ENCODE results near the gene MSI1. TPM values are rescaled to one million over a fixed set of nuclear protein-coding genes. Genes with fewer than 3 reads are reported as not detected.

The MSI1 gene
- total RNA-seq, 1 donor from 2014 or later, result 27.6 TPM

- Mint-ChIP-seq H3K36me3 (ENCODE audit: low read depth, unreplicated experiment) (no peaks in the 10 kb centered on the region), H3K27me3 (ENCODE audit: unreplicated experiment) (peaks cover 3% of the 10 kb centered on the region), H3K4me3 (ENCODE audit: unreplicated experiment) (peak overlapping the region; percentile 84), H3K27ac (ENCODE audit: unreplicated experiment) (peak overlapping the region; percentile 81), H3K4me1 (ENCODE audit: unreplicated experiment) (peaks cover 12% of the 10 kb centered on the region), H3K9me3 (ENCODE audit: unreplicated experiment) (no peaks in the 10 kb centered on the region)
- peak; percentile 100 for DNase-seq (ENCODE audit: low spot score)
- peak; percentile 46 for TF ChIP-seq CTCF (IDR thresholded peaks at IDR 0.05; ENCODE audit: unreplicated experiment)
These were observed 51.5 kb downstream of the MSI1 start for GRCh38 chr12:120317224-120318105.

GRCh38 chr12:120316798-120317223 is 52.2 kb downstream of the MSI1 start:
- DNase-seq (ENCODE audit: low spot score), result no peak
- peaks cover 12% of the 10 kb centered on the region for H3K4me1 Mint-ChIP-seq (ENCODE audit: unreplicated experiment)
- TF ChIP-seq CTCF (IDR thresholded peaks at IDR 0.05; ENCODE audit: unreplicated experiment), result no peak
- H3K27me3 Mint-ChIP-seq (ENCODE audit: unreplicated experiment), result peaks cover 3% of the 10 kb centered on the region
- peak overlapping the region; percentile 81 for H3K27ac Mint-ChIP-seq (ENCODE audit: unreplicated experiment)
- peak overlapping the region; percentile 84 for H3K4me3 Mint-ChIP-seq (ENCODE audit: unreplicated experiment)
- H3K9me3 Mint-ChIP-seq (ENCODE audit: unreplicated experiment), result no peaks in the 10 kb centered on the region
- H3K36me3 Mint-ChIP-seq (ENCODE audit: low read depth, unreplicated experiment), result no peaks in the 10 kb centered on the region

- DNase-seq (ENCODE audit: low spot score), result peak; percentile 22
- Mint-ChIP-seq H3K36me3 (ENCODE audit: low read depth, unreplicated experiment) (no peaks in the 10 kb centered on the region), H3K27ac (ENCODE audit: unreplicated experiment) (no peak overlapping the region), H3K9me3 (ENCODE audit: unreplicated experiment) (no peaks in the 10 kb centered on the region), H3K4me3 (ENCODE audit: unreplicated experiment) (no peak overlapping the region), H3K4me1 (ENCODE audit: unreplicated experiment) (peaks cover 12% of the 10 kb centered on the region), H3K27me3 (ENCODE audit: unreplicated experiment) (peaks cover 2% of the 10 kb centered on the region)
- peak; percentile 34 for TF ChIP-seq CTCF (IDR thresholded peaks at IDR 0.05; ENCODE audit: unreplicated experiment)
These were observed 54.7 kb downstream of the MSI1 start for GRCh38 chr12:120314220-120314619.

DNA sequence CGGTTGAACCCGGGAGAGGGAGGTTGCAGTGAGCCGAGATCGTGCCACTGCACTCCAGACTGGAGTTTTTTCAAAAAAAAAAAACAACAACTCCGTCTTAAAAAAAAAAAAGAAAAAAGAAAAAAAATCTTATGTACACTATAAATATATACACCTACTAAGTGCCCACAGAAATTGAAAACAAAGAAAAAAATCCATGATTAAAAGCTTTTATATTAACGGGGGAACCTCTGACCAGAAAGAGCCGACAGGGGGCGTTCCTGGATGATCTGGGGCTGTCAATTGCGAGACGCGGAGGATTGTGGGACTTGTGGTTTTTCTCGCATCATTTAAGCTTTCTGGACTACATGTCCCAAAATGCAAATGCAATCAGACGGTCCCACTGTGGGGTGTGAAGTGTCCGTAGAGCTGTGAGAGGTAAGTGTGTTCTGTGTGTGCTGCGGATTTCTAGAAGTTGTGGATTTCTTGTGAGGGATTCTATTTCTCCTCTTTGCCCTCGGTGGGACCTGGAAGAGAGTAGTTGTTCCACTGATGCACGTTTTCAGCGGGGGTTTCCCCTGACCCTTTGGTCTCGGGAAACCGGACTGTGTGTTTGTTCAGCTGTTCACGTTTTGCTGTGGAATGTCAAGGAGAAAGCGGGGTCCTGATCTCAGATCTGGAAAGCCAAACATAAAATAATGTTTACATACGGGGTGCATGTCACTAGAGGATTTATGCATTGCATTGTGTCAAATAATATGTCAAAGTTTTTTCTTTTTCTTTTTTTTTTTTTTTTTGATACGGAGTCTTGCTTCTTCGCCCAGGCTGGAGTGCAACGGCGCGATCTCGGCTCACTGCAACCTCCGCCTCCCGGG is 66.8 kb downstream of the MSI1 start, which contains the start of gene SIRT4:
TSS of gene SIRT4 (plus strand) at position 360 of the 854 bp plus-strand sequence. CDS start 1,241 bp downstream, outside the sequence.
- Mint-ChIP-seq H3K4me1 (ENCODE audit: unreplicated experiment) (peaks cover 7% of the 10 kb centered on the region), H3K27ac (ENCODE audit: unreplicated experiment) (peak within 1 kb of the TSS; percentile 96), H3K27me3 (ENCODE audit: unreplicated experiment) (peaks cover 6% of the 10 kb centered on the region), H3K36me3 (ENCODE audit: low read depth, unreplicated experiment) (no peaks in the 10 kb centered on the region), H3K9me3 (ENCODE audit: unreplicated experiment) (no peaks in the 10 kb centered on the region), H3K4me3 (ENCODE audit: unreplicated experiment) (peak within 1 kb of the TSS; percentile 99)
- peak; percentile 79 for TF ChIP-seq CTCF (IDR thresholded peaks at IDR 0.05; ENCODE audit: unreplicated experiment)
- DNase-seq (ENCODE audit: low spot score), result peak; percentile 85

Measured in endothelial cell (in vitro differentiated cells).